HEK293 (cell line): ENCODE results near the gene PLEKHG4.
A peak's percentile ranks its signal among the peaks of the same experiment; 100 is the strongest.

Experiments used
- HOXA7 ChIP-seq: sonication (generic); formaldehyde crosslinking; IDR thresholded peaks from 2 replicates; pipeline ENCODE4 v1.8.1; 2022; ENCODE audit warnings: missing genetic modification reagents, borderline replicate concordance
- IKZF3 ChIP-seq: fragments of 450-650 bp; IDR thresholded peaks from 2 replicates; pipeline ENCODE4 v1.5.0; 2018; ENCODE audit warnings: missing biosample characterization, mild to moderate bottlenecking, missing genetic modification characterization, moderate library complexity
- KLF10 ChIP-seq: fragments of 450-650 bp; IDR thresholded peaks from 2 replicates; pipeline ENCODE4 v1.5.1; 2018; ENCODE audit warnings: missing biosample characterization, mild to moderate bottlenecking, missing genetic modification characterization
- KLF9 ChIP-seq: fragments of 450-650 bp; formaldehyde crosslinking; IDR thresholded peaks from 2 replicates; pipeline ENCODE4 v1.5.1; 2016; ENCODE audit warnings: missing biosample characterization, missing genetic modification characterization, low read depth
- MZF1 ChIP-seq: fragments of 450-650 bp; formaldehyde crosslinking; IDR thresholded peaks from 2 replicates; pipeline ENCODE4 v1.5.1; 2017; ENCODE audit warnings: missing biosample characterization, missing genetic modification characterization, borderline replicate concordance
- OVOL3 ChIP-seq: fragments of 450-650 bp; formaldehyde crosslinking; IDR thresholded peaks from 2 replicates; pipeline ENCODE4 v1.5.1; 2016; ENCODE audit warnings: missing biosample characterization, missing genetic modification characterization
- SETDB1 ChIP-seq: IDR thresholded peaks from one replicate; pipeline ENCODE4 v1.6.1; 2017; ENCODE audit warnings: mild to moderate bottlenecking, low read length, moderate library complexity, mixed read lengths; ENCODE audit not compliant: insufficient read length
- YY2 ChIP-seq: fragments of 450-650 bp; formaldehyde crosslinking; IDR thresholded peaks from 2 replicates; pipeline ENCODE4 v1.5.1; 2016; ENCODE audit warnings: missing biosample characterization, missing genetic modification characterization
- ZFP69B ChIP-seq: fragments of 450-650 bp; formaldehyde crosslinking; IDR thresholded peaks from 2 replicates; pipeline ENCODE4 v1.5.1; 2016; ENCODE audit warnings: missing biosample characterization, missing genetic modification characterization
- ZIC2 ChIP-seq: fragments of 450-650 bp; formaldehyde crosslinking; IDR thresholded peaks from 2 replicates; pipeline ENCODE4 v1.5.1; 2016; ENCODE audit warnings: missing biosample characterization, missing genetic modification characterization
- ZNF132 ChIP-seq: fragments of 450-650 bp; formaldehyde crosslinking; IDR thresholded peaks from 2 replicates; pipeline ENCODE4 v1.5.1; 2017; ENCODE audit warnings: missing biosample characterization, missing genetic modification characterization, borderline replicate concordance
- ZNF140 ChIP-seq: fragments of 450-650 bp; formaldehyde crosslinking; IDR thresholded peaks from 2 replicates; pipeline ENCODE4 v1.5.1; 2016; ENCODE audit warnings: missing biosample characterization, missing genetic modification characterization
- ZNF16 ChIP-seq: fragments of 450-650 bp; formaldehyde crosslinking; IDR thresholded peaks from 2 replicates; pipeline ENCODE4 v1.5.1; 2016; ENCODE audit warnings: low read depth, missing biosample characterization, missing genetic modification characterization
- ZNF175 ChIP-seq: fragments of 450-650 bp; formaldehyde crosslinking; IDR thresholded peaks from 2 replicates; pipeline ENCODE4 v1.5.1; 2016; ENCODE audit warnings: missing biosample characterization, missing genetic modification characterization
- ZNF2 ChIP-seq: fragments of 450-650 bp; formaldehyde crosslinking; IDR thresholded peaks from 2 replicates; pipeline ENCODE4 v1.5.1; 2016; ENCODE audit warnings: missing biosample characterization, missing genetic modification characterization
- ZNF202 ChIP-seq: fragments of 450-650 bp; formaldehyde crosslinking; IDR thresholded peaks from 2 replicates; pipeline ENCODE4 v1.5.1; 2016; ENCODE audit warnings: missing biosample characterization, missing genetic modification characterization, borderline replicate concordance
- ZNF248 ChIP-seq: fragments of 450-650 bp; formaldehyde crosslinking; IDR thresholded peaks from 2 replicates; pipeline ENCODE4 v1.5.1; 2017; ENCODE audit warnings: missing biosample characterization, missing genetic modification characterization
- ZNF274 ChIP-seq, 2 experiments: fragments of 200-500 bp in 1 of 2; fragments of 450-650 bp in 1 of 2; sonication (Bioruptor generic) in 1 of 2; formaldehyde crosslinking in 1 of 2; IDR thresholded peaks; 2 replicates each; pipeline versions ENCODE4 v1.5.1 to v1.6.1; 2014 to 2016; ENCODE audit warnings: borderline replicate concordance in 1 of 2, inconsistent platforms in 1 of 2, low read length in 1 of 2, missing biosample characterization in 1 of 2, missing genetic modification characterization in 1 of 2
- ZNF292 ChIP-seq: fragments of 450-650 bp; formaldehyde crosslinking; IDR thresholded peaks from 2 replicates; pipeline ENCODE4 v1.5.1; 2016; ENCODE audit warnings: low read depth, missing biosample characterization, missing genetic modification characterization, borderline replicate concordance
- ZNF37A ChIP-seq: fragments of 450-650 bp; IDR thresholded peaks from 2 replicates; pipeline ENCODE4 v1.5.1; 2018; ENCODE audit warnings: missing biosample characterization, missing genetic modification characterization
- ZNF404 ChIP-seq: fragments of 450-650 bp; formaldehyde crosslinking; IDR thresholded peaks from 2 replicates; pipeline ENCODE4 v1.5.1; 2017; ENCODE audit warnings: missing biosample characterization, missing genetic modification characterization
- ZNF529 ChIP-seq: fragments of 450-650 bp; formaldehyde crosslinking; IDR thresholded peaks from 2 replicates; pipeline ENCODE4 v1.5.1; 2017; ENCODE audit warnings: missing genetic modification characterization, missing biosample characterization; ENCODE audit not compliant: insufficient replicate concordance
- ZNF530 ChIP-seq: fragments of 450-650 bp; formaldehyde crosslinking; IDR thresholded peaks from 2 replicates; pipeline ENCODE4 v1.5.1; 2016; ENCODE audit warnings: low read depth, missing biosample characterization, missing genetic modification characterization
- ZNF558 ChIP-seq: fragments of 450-650 bp; formaldehyde crosslinking; IDR thresholded peaks from 2 replicates; pipeline ENCODE4 v1.5.1; 2016; ENCODE audit warnings: missing biosample characterization, missing genetic modification characterization
- ZNF561 ChIP-seq: fragments of 450-650 bp; IDR thresholded peaks from 2 replicates; pipeline ENCODE4 v1.5.1; 2018; ENCODE audit warnings: missing biosample characterization, missing genetic modification characterization, borderline replicate concordance
- ZNF707 ChIP-seq: fragments of 450-650 bp; formaldehyde crosslinking; IDR thresholded peaks from 2 replicates; pipeline ENCODE4 v1.5.1; 2016; ENCODE audit warnings: missing biosample characterization, missing genetic modification characterization
- TF ChIP-seq, protein P1 (sequence below): fragments of 450-650 bp; formaldehyde crosslinking; IDR thresholded peaks from 2 replicates; pipeline ENCODE4 v1.5.1; 2016; ENCODE audit warnings: missing biosample characterization, missing genetic modification characterization, low read depth
- TF ChIP-seq, protein P2 (sequence below): fragments of 450-650 bp; IDR thresholded peaks from 2 replicates; pipeline ENCODE4 v1.5.1; 2018; ENCODE audit warnings: missing biosample characterization, mild to moderate bottlenecking, missing genetic modification characterization
- TF ChIP-seq, protein P3 (sequence below): IDR thresholded peaks from 2 replicates; pipeline ENCODE4 v1.6.1; 2011; ENCODE audit warnings: mild to moderate bottlenecking, low read depth, low read length, borderline replicate concordance
- TF ChIP-seq, protein P4 (sequence below): fragments of 450-650 bp; formaldehyde crosslinking; IDR thresholded peaks from 2 replicates; pipeline ENCODE4 v1.5.1; 2016; ENCODE audit warnings: missing biosample characterization, missing genetic modification characterization
- TF ChIP-seq, protein P5 (sequence below): fragments of 450-650 bp; formaldehyde crosslinking; IDR thresholded peaks from 2 replicates; pipeline ENCODE4 v1.5.1; 2016; ENCODE audit warnings: missing biosample characterization, missing genetic modification characterization

The PLEKHG4 gene

DNA sequence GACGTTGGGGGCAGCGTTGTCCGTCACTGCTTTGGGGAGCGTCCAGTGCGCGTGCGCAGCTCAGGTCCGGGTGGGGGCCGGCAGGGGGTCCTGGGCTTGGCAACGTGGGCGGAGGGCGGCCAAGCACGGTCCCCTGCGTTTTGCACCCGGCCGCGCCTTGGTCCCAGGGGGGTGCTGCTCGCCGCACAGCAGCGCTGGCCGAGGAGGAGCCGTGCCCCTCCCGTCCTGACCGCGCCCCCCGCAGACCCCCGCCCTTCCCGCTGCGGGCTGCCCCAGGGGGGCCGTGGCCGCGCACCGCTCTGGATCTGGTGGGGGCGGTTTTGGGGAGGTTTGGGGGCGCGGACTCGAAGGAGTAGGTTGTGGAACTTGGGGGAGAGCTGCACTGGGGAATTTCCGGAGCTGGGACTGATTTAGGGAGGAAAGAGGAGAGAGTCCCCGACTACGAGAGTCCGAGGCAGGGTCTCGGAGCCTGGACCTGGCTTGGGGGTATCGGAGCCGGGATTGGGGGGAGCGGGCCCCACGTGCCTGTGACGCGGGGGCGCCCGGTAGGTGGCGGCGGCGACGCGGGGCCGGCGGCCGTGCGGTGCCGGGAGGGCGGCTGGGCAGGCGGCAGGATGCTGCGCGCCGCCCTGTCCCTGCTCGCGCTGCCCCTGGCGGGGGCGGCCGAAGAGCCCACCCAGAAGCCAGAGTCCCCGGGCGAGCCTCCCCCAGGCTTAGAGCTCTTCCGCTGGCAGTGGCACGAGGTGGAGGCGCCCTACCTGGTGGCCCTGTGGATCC is 30.7 kb upstream of the PLEKHG4 start, which contains the start of gene SLC9A5 (continued):
- TF ChIP-seq HOXA7 (no peak), ZNF140 (tag by site-specific recombination) (no peak), ZNF404 (tag by site-specific recombination) (no peak), ZNF16 (tag by site-specific recombination) (no peak), ZNF530 (tag by site-specific recombination) (no peak), ZFP69B (tag by site-specific recombination) (no peak), ZNF561 (tag by site-specific recombination) (no peak), IKZF3 (tag by site-specific recombination) (no peak), OVOL3 (tag by site-specific recombination) (no peak), MZF1 (tag by site-specific recombination) (no peak), YY2 (tag by site-specific recombination) (no peak), KLF9 (peak; percentile 46), ZNF2 (tag by site-specific recombination) (no peak), ZNF175 (tag by site-specific recombination) (no peak), ZNF202 (tag by site-specific recombination) (no peak), KLF10 (tag by site-specific recombination) (peak; percentile 66), ZNF132 (tag by site-specific recombination) (no peak), ZNF529 (tag by site-specific recombination) (no peak), SETDB1 (no peak), ZNF274 (IDR thresholded peaks at IDR 0.05; ENCODE audit: low read length) (no peak), ZNF274 (tag by site-specific recombination; IDR thresholded peaks at IDR 0.05; ENCODE audit: borderline replicate concordance) (no peak), ZNF558 (tag by site-specific recombination) (no peak), ZNF707 (tag by site-specific recombination) (no peak), ZIC2 (tag by site-specific recombination) (peak; percentile 87), ZNF292 (tag by site-specific recombination) (no peak), ZNF37A (tag by site-specific recombination) (no peak), ZNF248 (tag by site-specific recombination) (no peak)
- TF ChIP-seq, protein P1, sequence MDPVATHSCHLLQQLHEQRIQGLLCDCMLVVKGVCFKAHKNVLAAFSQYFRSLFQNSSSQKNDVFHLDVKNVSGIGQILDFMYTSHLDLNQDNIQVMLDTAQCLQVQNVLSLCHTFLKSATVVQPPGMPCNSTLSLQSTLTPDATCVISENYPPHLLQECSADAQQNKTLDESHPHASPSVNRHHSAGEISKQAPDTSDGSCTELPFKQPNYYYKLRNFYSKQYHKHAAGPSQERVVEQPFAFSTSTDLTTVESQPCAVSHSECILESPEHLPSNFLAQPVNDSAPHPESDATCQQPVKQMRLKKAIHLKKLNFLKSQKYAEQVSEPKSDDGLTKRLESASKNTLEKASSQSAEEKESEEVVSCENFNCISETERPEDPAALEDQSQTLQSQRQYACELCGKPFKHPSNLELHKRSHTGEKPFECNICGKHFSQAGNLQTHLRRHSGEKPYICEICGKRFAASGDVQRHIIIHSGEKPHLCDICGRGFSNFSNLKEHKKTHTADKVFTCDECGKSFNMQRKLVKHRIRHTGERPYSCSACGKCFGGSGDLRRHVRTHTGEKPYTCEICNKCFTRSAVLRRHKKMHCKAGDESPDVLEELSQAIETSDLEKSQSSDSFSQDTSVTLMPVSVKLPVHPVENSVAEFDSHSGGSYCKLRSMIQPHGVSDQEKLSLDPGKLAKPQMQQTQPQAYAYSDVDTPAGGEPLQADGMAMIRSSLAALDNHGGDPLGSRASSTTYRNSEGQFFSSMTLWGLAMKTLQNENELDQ (tag by site-specific recombination), result no peak
- TF ChIP-seq, protein P2, sequence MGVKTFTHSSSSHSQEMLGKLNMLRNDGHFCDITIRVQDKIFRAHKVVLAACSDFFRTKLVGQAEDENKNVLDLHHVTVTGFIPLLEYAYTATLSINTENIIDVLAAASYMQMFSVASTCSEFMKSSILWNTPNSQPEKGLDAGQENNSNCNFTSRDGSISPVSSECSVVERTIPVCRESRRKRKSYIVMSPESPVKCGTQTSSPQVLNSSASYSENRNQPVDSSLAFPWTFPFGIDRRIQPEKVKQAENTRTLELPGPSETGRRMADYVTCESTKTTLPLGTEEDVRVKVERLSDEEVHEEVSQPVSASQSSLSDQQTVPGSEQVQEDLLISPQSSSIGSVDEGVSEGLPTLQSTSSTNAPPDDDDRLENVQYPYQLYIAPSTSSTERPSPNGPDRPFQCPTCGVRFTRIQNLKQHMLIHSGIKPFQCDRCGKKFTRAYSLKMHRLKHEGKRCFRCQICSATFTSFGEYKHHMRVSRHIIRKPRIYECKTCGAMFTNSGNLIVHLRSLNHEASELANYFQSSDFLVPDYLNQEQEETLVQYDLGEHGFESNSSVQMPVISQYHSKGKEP (tag by site-specific recombination), result no peak
- TF ChIP-seq, protein P3, sequence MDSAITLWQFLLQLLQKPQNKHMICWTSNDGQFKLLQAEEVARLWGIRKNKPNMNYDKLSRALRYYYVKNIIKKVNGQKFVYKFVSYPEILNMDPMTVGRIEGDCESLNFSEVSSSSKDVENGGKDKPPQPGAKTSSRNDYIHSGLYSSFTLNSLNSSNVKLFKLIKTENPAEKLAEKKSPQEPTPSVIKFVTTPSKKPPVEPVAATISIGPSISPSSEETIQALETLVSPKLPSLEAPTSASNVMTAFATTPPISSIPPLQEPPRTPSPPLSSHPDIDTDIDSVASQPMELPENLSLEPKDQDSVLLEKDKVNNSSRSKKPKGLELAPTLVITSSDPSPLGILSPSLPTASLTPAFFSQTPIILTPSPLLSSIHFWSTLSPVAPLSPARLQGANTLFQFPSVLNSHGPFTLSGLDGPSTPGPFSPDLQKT, result no peak
- TF ChIP-seq, protein P4, sequence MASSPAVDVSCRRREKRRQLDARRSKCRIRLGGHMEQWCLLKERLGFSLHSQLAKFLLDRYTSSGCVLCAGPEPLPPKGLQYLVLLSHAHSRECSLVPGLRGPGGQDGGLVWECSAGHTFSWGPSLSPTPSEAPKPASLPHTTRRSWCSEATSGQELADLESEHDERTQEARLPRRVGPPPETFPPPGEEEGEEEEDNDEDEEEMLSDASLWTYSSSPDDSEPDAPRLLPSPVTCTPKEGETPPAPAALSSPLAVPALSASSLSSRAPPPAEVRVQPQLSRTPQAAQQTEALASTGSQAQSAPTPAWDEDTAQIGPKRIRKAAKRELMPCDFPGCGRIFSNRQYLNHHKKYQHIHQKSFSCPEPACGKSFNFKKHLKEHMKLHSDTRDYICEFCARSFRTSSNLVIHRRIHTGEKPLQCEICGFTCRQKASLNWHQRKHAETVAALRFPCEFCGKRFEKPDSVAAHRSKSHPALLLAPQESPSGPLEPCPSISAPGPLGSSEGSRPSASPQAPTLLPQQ, result no peak
- TF ChIP-seq, protein P5, sequence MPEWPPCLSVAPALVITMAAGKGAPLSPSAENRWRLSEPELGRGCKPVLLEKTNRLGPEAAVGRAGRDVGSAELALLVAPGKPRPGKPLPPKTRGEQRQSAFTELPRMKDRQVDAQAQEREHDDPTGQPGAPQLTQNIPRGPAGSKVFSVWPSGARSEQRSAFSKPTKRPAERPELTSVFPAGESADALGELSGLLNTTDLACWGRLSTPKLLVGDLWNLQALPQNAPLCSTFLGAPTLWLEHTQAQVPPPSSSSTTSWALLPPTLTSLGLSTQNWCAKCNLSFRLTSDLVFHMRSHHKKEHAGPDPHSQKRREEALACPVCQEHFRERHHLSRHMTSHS (tag by site-specific recombination), result no peak
